Body of pancreas (tissue), 4 donors: Measurements from ENCODE around the gene NIFK.

Experiments used
- POLR2A ChIP-seq, 3 donors: fragments of 450-650 bp; IDR thresholded peaks; one replicate each; pipeline ENCODE4 v1.6.1; 2016; ENCODE audit warnings: antibody characterized with exemption in 3 of 3, mild to moderate bottlenecking in 2 of 3
- TF ChIP-seq, protein P1 (sequence below), 7 experiments: fragments of 450-650 bp in 4 of 7; fragments of 200-600 bp in 3 of 7; sonication (generic) in 3 of 7; IDR thresholded peaks; one replicate each; pipeline ENCODE4 v1.5.1; 2016 to 2019; ENCODE audit warnings: antibody characterized with exemption in 7 of 7

DNA sequence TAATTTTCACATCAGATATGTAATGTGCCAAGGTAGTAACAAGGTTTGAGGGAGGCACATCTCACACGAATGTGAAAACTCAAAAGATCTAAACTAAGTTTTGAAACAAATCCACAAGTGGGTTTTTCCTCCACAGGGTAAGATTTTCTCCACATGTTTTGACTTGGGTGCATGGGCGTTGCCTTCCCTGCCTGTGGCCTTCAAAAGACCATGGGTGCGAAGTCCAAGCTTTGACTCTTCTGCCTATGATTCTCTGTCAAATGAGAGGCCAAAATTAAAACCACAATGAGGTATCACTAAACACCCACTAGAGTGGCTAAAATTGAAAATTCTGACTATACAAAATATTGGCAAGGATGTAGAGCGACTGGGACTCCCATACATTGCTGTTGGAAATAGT lies 30.7 kb downstream of the NIFK start:
- TF ChIP-seq, protein P1, sequence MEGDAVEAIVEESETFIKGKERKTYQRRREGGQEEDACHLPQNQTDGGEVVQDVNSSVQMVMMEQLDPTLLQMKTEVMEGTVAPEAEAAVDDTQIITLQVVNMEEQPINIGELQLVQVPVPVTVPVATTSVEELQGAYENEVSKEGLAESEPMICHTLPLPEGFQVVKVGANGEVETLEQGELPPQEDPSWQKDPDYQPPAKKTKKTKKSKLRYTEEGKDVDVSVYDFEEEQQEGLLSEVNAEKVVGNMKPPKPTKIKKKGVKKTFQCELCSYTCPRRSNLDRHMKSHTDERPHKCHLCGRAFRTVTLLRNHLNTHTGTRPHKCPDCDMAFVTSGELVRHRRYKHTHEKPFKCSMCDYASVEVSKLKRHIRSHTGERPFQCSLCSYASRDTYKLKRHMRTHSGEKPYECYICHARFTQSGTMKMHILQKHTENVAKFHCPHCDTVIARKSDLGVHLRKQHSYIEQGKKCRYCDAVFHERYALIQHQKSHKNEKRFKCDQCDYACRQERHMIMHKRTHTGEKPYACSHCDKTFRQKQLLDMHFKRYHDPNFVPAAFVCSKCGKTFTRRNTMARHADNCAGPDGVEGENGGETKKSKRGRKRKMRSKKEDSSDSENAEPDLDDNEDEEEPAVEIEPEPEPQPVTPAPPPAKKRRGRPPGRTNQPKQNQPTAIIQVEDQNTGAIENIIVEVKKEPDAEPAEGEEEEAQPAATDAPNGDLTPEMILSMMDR (IDR thresholded peaks at IDR 0.05) = no peak
- no peak for TF ChIP-seq POLR2A (IDR thresholded peaks at IDR 0.05)
